ENCODE data around the gene FGFR2. TPM values are rescaled to one million over a fixed set of nuclear protein-coding genes. Genes with fewer than 3 reads are reported as not detected.

FGFR2 gene
- total and polyA plus RNA-seq, 2 experiments from 2014 or later = 41.3 to 90.4 TPM

GRCh38 chr10:121551210-121551885 is 46.9 kb downstream of the FGFR2 start:
- peaks cover 21% of the 10 kb centered on the region for H4K20me1 ChIP-seq (ENCODE audit: insufficient read depth, poor library complexity, severe bottlenecking)
- no peak overlapping the region for H2AFZ ChIP-seq
- no peaks in the 10 kb centered on the region for H3K27me3 ChIP-seq
- H3K9me2 ChIP-seq (replicated peaks; ENCODE audit: insufficient read depth) = no peaks in the 10 kb centered on the region
- H3K27ac ChIP-seq = no peak overlapping the region
- no peak overlapping the region for H3K4me3 ChIP-seq
- TF ChIP-seq EZH2 (IDR thresholded peaks at IDR 0.05; ENCODE audit: borderline replicate concordance) (no peak), EZH2phosphoT487 (IDR thresholded peaks at IDR 0.05; ENCODE audit: low read depth, severe bottlenecking, unreplicated experiment) (no peak)
- TF ChIP-seq, protein P1, sequence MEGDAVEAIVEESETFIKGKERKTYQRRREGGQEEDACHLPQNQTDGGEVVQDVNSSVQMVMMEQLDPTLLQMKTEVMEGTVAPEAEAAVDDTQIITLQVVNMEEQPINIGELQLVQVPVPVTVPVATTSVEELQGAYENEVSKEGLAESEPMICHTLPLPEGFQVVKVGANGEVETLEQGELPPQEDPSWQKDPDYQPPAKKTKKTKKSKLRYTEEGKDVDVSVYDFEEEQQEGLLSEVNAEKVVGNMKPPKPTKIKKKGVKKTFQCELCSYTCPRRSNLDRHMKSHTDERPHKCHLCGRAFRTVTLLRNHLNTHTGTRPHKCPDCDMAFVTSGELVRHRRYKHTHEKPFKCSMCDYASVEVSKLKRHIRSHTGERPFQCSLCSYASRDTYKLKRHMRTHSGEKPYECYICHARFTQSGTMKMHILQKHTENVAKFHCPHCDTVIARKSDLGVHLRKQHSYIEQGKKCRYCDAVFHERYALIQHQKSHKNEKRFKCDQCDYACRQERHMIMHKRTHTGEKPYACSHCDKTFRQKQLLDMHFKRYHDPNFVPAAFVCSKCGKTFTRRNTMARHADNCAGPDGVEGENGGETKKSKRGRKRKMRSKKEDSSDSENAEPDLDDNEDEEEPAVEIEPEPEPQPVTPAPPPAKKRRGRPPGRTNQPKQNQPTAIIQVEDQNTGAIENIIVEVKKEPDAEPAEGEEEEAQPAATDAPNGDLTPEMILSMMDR (IDR thresholded peaks at IDR 0.05; ENCODE audit: poor library complexity) = no peak
- DNase-seq (ENCODE audit: low spot score) = no peak
- H3K79me2 ChIP-seq = peaks cover 90% of the 10 kb centered on the region
- H3K4me1 ChIP-seq (ENCODE audit: insufficient read depth) = peaks cover 27% of the 10 kb centered on the region
- 95% methylated on average over 10 of the region's 10 CpGs for WGBS (ENCODE audit: low lambda C conversion rate, missing lambda C conversion rate)
- H3K4me2 ChIP-seq = no peak overlapping the region
- no peaks in the 10 kb centered on the region for H3K36me3 ChIP-seq (replicated peaks; ENCODE audit: insufficient read depth, low read depth)
- H3K9me3 ChIP-seq (ENCODE audit: low read depth) = no peaks in the 10 kb centered on the region

DNA sequence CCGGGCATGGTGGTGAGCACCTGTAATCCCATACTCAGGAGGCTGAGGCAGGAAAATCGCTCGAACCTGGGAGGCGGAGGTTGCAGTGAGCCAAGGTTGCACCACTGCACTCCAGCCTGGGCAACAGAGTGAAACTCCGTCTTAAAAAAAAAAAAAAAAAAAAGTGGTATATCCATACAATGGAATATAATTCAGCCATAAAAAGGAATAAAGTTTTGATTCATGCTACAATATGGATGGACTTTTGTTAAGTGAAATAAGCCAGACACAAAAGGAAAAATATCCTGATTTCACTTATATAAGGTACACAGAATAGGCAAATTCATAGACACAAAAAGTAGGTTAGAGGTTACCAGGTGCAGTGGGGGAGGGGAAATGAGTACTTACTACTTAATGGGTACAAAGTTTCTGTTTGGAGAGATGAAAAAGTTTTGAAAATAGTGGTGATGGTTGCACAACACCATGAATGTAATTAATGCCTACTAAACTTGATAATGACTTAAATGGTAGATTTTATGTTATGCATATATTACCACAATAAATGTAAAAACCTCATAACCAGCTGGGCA is 53.9 kb downstream of the FGFR2 start:
- Histone ChIP-seq H3K36me3 (replicated peaks; ENCODE audit: insufficient read depth, low read depth) (no peaks in the 10 kb centered on the region), H3K9me3 (ENCODE audit: low read depth) (no peaks in the 10 kb centered on the region), H3K27ac (peak overlapping the region; percentile 11), H3K9me2 (replicated peaks; ENCODE audit: insufficient read depth) (no peaks in the 10 kb centered on the region), H3K4me1 (ENCODE audit: insufficient read depth) (peaks cover 14% of the 10 kb centered on the region), H3K4me3 (no peak overlapping the region), H2AFZ (no peak overlapping the region), H3K79me2 (peaks cover 94% of the 10 kb centered on the region), H3K4me2 (no peak overlapping the region), H4K20me1 (ENCODE audit: insufficient read depth, poor library complexity, severe bottlenecking) (peaks cover 5% of the 10 kb centered on the region), H3K27me3 (no peaks in the 10 kb centered on the region)
- TF ChIP-seq EZH2phosphoT487 (IDR thresholded peaks at IDR 0.05; ENCODE audit: low read depth, severe bottlenecking, unreplicated experiment) (no peak), EZH2 (IDR thresholded peaks at IDR 0.05; ENCODE audit: borderline replicate concordance) (no peak)
- 92% methylated on average over 5 of the region's 5 CpGs for WGBS (ENCODE audit: low lambda C conversion rate, missing lambda C conversion rate)
- DNase-seq (ENCODE audit: low spot score) = no peak

DNA sequence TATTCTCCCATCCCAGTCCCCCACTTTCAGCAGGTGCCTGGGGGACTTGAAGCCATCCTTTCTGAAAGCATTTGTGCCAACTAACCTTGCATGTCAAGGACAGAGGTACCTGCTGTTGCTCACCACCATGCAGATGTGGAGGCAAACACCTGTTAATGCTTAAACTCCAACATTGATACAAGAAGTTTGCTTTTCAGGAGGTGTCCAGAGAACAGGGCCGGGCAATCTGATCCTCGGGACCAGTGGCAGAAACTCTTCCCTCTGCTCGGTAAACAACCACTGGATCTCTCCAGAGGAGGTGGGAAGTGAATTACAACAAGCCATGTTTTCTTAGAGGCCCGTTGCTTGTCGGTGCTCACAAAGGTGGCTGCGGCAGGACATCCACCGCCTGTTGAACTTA is 54.7 kb downstream of the FGFR2 start:
- no peaks in the 10 kb centered on the region for H3K36me3 ChIP-seq (replicated peaks; ENCODE audit: insufficient read depth, low read depth)
- no peaks in the 10 kb centered on the region for H3K9me2 ChIP-seq (replicated peaks; ENCODE audit: insufficient read depth)
- H2AFZ ChIP-seq = no peak overlapping the region
- DNase-seq (ENCODE audit: low spot score) = peak; percentile 42
- H3K4me2 ChIP-seq = peak overlapping the region; percentile 45
- peaks cover 5% of the 10 kb centered on the region for H4K20me1 ChIP-seq (ENCODE audit: insufficient read depth, poor library complexity, severe bottlenecking)
- no peak overlapping the region for H3K4me3 ChIP-seq
- peak overlapping the region; percentile 11 for H3K27ac ChIP-seq
- peaks cover 14% of the 10 kb centered on the region for H3K4me1 ChIP-seq (ENCODE audit: insufficient read depth)
- no peaks in the 10 kb centered on the region for H3K27me3 ChIP-seq
- H3K9me3 ChIP-seq (ENCODE audit: low read depth) = no peaks in the 10 kb centered on the region
- H3K79me2 ChIP-seq = peaks cover 94% of the 10 kb centered on the region
- no peak for TF ChIP-seq EZH2phosphoT487 (IDR thresholded peaks at IDR 0.05; ENCODE audit: low read depth, severe bottlenecking, unreplicated experiment)
- WGBS (ENCODE audit: low lambda C conversion rate, missing lambda C conversion rate) = 52% methylated on average over 7 of the region's 7 CpGs

GRCh38 chr10:121541450-121542120 is 56.7 kb downstream of the FGFR2 start:
- TF ChIP-seq EZH2phosphoT487 (IDR thresholded peaks at IDR 0.05; ENCODE audit: low read depth, severe bottlenecking, unreplicated experiment) = no peak
- Histone ChIP-seq H3K4me3 (no peak overlapping the region), H3K36me3 (replicated peaks; ENCODE audit: insufficient read depth, low read depth) (no peaks in the 10 kb centered on the region), H3K9me2 (replicated peaks; ENCODE audit: insufficient read depth) (no peaks in the 10 kb centered on the region), H3K4me1 (ENCODE audit: insufficient read depth) (peaks cover 14% of the 10 kb centered on the region), H4K20me1 (ENCODE audit: insufficient read depth, poor library complexity, severe bottlenecking) (peaks cover 5% of the 10 kb centered on the region), H3K27ac (no peak overlapping the region), H3K9me3 (ENCODE audit: low read depth) (no peaks in the 10 kb centered on the region), H3K27me3 (no peaks in the 10 kb centered on the region), H3K79me2 (peaks cover 94% of the 10 kb centered on the region), H2AFZ (no peak overlapping the region), H3K4me2 (peak overlapping the region; percentile 2)
- DNase-seq (ENCODE audit: low spot score) = no peak
- WGBS (ENCODE audit: low lambda C conversion rate, missing lambda C conversion rate) = 57% methylated on average over 8 of the region's 8 CpGs
